GM13976 (cell line): ENCODE measurements around the gene PRKG1.

Experiments used
- DNase-seq: peaks from one replicate; pipeline ENCODE4 v3.0.0; 2012; ENCODE audit warnings: low spot score
- CTCF ChIP-seq: IDR thresholded peaks from 2 replicates; pipeline ENCODE4 v1.5.1; 2012; ENCODE audit warnings: borderline replicate concordance, mild to moderate bottlenecking; ENCODE audit not compliant: insufficient read depth; ENCODE audit errors: extremely low read depth, missing control alignments, control extremely low read depth
- in situ Hi-C: fragments of 300-500 bp; cut with MboI; formaldehyde crosslinking; loops from one replicate; pipeline ENCODE4 v1.12.0; 2022; ENCODE audit warnings: low sequenced_read_pairs, mixed read lengths, inconsistent platforms; ENCODE audit not compliant: unreplicated experiment

Gene PRKG1

DNA sequence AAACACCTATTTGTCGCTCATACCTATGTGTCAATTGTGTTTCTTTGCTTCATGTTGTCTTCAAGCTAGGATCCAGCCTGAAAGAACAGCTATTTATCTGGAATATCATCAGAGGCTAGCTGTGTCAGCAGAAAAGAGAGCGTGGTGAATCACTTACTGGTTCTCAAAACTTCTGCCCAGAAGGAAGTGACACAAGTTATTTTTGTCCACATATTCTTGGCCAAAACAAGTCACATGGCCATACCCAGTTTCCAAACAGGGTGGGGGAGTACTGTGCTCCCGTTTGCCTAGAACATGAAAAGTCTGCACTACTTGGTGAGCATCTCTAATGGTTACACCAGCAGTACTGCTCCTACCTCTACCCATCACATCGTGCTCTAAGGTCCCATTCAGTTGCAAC is 786.0 kb downstream of the PRKG1 start:
- no peak for DNase-seq
- in situ Hi-C loops = no loop called here
- TF ChIP-seq CTCF = no peak

DNA sequence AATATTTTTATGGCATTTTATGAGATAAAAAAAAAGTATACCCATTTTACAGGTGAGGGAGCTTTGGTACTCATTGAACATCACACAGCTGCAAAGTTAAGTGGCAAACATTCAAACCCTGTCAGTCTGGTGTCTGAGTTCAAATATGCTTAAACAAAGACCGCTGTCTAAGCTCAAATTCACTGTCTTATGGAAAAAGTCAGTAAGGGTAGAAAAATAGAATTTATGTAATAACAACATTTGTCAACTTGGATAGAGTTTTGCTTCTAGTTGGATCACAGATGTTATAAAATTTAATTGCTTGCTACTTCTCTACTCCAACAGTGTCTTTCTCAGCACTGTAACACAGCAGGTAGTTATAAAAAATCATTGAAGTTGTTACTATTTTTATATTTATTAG is 786.8 kb downstream of the PRKG1 start:
- no peak for DNase-seq
- in situ Hi-C loops = no loop called here

GRCh38 chr10:51861731-51862130 is 787.4 kb downstream of the PRKG1 start:
- DNase-seq = no peak
- TF ChIP-seq CTCF = no peak
- in situ Hi-C loops = no loop called here

More for the DNA sequence above, 786.8 kb downstream of the PRKG1 start:
- no peak for TF ChIP-seq CTCF

GRCh38 chr10:51862149-51862548 is 787.9 kb downstream of the PRKG1 start:
- in situ Hi-C loops = no loop called here
- no peak for DNase-seq
- TF ChIP-seq CTCF = no peak

- TF ChIP-seq CTCF = no peak
- in situ Hi-C loops = no loop called here
- no peak for DNase-seq
Observed at GRCh38 chr10:51867956-51868355, 793.7 kb downstream of the PRKG1 start.

DNA sequence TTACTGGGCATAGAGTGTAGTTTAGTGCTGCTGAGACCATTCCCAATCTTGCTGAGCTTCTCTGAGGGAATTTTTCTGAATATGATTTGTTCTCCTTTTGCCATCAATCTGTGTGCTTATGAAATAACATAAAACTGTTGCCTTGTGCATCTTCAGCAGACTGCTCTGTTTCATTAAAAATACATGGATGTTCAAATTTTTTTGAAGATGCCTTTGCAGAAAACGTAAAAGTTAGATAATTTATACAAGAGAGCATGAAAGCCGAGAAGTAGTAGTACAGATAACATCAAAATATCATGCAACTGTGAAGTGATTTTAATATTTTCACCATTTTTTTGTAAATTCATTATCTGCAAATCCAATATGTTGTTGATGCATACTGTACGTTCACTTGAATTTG is 799.8 kb downstream of the PRKG1 start:
- in situ Hi-C loops = no loop called here
- DNase-seq = no peak
- no peak for TF ChIP-seq CTCF

DNA sequence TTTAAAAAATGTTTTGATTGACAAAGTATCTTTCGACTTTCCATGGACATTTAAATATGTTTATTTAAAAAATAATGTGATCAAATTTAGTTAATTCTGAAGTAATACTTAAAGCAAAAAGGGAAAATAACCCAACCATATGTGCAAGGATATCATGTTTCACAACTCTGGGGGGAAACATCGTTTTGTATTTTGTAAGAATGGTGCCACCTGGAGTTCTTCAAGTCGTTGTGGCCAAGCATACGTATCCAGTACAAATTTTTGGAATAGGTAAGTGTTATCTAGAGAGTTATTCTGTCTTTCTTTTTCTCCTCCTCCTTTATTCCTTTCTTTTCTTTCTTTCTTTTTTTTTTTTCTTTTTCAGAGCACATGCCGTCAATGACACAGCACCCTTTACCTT is 801.3 kb downstream of the PRKG1 start:
- no peak for TF ChIP-seq CTCF
- in situ Hi-C loops = no loop called here
- no peak for DNase-seq
